ENCODE measurements around the gene SPATA12.

DNA sequence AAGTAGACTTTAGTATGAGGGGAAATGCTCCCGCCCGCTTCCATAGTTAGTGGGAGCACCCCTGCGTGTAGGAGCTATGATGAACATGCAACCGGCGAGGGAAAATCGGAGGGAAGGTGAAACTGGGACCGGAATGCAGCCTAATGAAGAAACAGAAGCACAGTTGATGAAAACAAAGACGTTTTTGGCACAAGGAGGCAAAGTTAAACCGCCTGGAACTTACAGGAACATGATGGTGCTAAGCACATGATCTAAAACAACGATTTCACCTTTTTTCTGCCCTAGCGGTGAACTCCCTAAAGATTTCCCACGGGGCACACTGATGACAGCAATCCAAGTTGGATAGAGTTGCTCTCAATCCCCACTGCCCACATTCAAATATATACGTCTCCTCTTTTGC is 49.4 kb upstream of the SPATA12 start:
- TF ChIP-seq, protein P1, sequence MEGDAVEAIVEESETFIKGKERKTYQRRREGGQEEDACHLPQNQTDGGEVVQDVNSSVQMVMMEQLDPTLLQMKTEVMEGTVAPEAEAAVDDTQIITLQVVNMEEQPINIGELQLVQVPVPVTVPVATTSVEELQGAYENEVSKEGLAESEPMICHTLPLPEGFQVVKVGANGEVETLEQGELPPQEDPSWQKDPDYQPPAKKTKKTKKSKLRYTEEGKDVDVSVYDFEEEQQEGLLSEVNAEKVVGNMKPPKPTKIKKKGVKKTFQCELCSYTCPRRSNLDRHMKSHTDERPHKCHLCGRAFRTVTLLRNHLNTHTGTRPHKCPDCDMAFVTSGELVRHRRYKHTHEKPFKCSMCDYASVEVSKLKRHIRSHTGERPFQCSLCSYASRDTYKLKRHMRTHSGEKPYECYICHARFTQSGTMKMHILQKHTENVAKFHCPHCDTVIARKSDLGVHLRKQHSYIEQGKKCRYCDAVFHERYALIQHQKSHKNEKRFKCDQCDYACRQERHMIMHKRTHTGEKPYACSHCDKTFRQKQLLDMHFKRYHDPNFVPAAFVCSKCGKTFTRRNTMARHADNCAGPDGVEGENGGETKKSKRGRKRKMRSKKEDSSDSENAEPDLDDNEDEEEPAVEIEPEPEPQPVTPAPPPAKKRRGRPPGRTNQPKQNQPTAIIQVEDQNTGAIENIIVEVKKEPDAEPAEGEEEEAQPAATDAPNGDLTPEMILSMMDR (IDR thresholded peaks at IDR 0.05; ENCODE audit: insufficient read depth, low read length, poor library complexity, severe bottlenecking) = no peak
- no peak for TF ChIP-seq EZH2phosphoT487 (conservative IDR thresholded peaks at IDR 0.05; ENCODE audit: low read length)
